HT1080 (cell line): ENCODE data around the gene SMYD5. TPM values are rescaled to one million over a fixed set of nuclear protein-coding genes. Genes with fewer than 3 reads are reported as not detected.

Source experiments
- total RNA-seq: library from RNA; depleted of rRNA; stranded (reverse); fragments of >200 nt; shearing (Covaris generic); gene quantifications from 2 replicates; pipeline ENCODE4 v1.2.3, GENCODE V29; 2014; rRNA removed

Gene SMYD5
- total RNA-seq, 1 experiment from 2014 or later = 44.0 TPM

Other genes with a start within 250 kb of the SMYD5 start
- gene SFXN5, start 142.5 kb upstream of the SMYD5 start, total RNA-seq = 10.8 and 13.8 TPM in 2 replicates
- 34.5 and 35.5 TPM in 2 replicates for gene RAB11FIP5, start 101.3 kb upstream of the SMYD5 start, total RNA-seq
- not detected in 2 replicates for gene NOTO, start 11.7 kb upstream of the SMYD5 start, total RNA-seq
- 57.1 and 64.3 TPM in 2 replicates for gene PRADC1, start 19.0 kb downstream of the SMYD5 start, total RNA-seq
- gene CCT7, start 20.1 kb downstream of the SMYD5 start, total RNA-seq = 813 and 842 TPM in 2 replicates
- 5.8 and 6.9 TPM in 2 replicates for gene FBXO41, start 70.2 kb downstream of the SMYD5 start, total RNA-seq
- not detected in 2 replicates for gene EGR4, start 79.3 kb downstream of the SMYD5 start, total RNA-seq
- gene ALMS1, start 171.6 kb downstream of the SMYD5 start, total RNA-seq = 12.3 and 14.6 TPM in 2 replicates